Limb (tissue), 2 donors: ENCODE data around the gene OLFM2.
"Not testable (repeated sequence)": the region's sequence is repeated elsewhere in the genome, so short reads cannot be mapped to it uniquely, and the experiment has no call there.

Experiments
- DNase-seq, 2 donors: peaks; one replicate each; pipeline ENCODE4 v3.0.0-alpha.2; 2016; ENCODE audit errors: extremely low spot score in 2 of 2

OLFM2 gene

GRCh38 chr19:9943744-9944143 lies 7.4 kb upstream of the OLFM2 start:
- no peak for DNase-seq

- no peak for DNase-seq
Measured at GRCh38 chr19:9941671-9942070, 5.4 kb upstream of the OLFM2 start.

GRCh38 chr19:9941231-9941630 lies 4.9 kb upstream of the OLFM2 start:
- no peak for DNase-seq

GRCh38 chr19:9940778-9941177 lies 4.5 kb upstream of the OLFM2 start:
- DNase-seq: no peak

GRCh38 chr19:9939301-9939913 lies 3.1 kb upstream of the OLFM2 start:
- no peak for DNase-seq

- DNase-seq: peak in 1 of 2 donors; percentile 70
Measured at GRCh38 chr19:9937001-9937411, 691 bp upstream of the OLFM2 start.

GRCh38 chr19:9935506-9936325 lies 599 bp downstream of the OLFM2 start:
- peak in 1 of 2 donors; percentile 63 for DNase-seq

DNA sequence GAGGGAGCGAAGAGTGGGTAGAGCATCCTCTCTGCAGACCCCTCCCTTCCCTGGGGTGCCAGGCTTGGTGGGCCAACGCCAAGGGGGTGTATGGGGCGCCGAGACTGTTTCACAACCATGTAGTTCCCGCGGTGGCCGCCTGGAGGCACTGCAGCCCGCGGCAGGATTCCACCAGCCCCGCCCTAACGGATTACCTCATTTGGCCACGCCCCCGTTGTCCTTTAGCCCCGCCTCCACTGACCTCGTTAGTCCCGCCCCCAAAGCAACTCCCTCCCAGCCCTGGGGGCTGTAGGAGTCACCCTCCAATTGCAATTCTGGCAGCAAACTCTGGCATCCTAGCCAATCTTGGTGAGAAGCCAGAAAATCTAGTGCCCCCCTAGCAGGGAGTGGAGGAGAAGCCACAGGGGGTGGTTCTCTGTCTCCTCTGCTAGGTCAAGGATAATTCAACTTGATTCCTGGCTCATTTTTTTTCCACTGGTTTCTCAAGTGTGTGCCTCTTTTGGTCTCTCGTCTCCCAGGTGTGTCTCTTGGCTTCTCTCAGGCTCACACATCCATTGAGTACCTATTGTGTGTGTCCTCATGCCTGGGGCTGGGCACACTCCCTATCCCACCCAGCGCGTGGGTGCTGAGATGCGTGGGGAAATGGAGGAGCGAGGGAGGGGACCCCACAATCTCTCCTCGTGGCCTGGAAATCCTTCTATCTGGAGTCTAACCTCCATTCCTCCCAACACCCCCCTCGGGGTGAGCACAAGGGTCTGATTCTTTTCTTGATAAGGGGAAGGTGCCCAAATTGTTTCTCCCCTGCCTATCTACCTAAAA lies 2.0 kb downstream of the OLFM2 start:
- DNase-seq: peak; percentile 68 to 90

- no peak for DNase-seq
Measured at GRCh38 chr19:9932835-9933234, 3.5 kb downstream of the OLFM2 start.

DNA sequence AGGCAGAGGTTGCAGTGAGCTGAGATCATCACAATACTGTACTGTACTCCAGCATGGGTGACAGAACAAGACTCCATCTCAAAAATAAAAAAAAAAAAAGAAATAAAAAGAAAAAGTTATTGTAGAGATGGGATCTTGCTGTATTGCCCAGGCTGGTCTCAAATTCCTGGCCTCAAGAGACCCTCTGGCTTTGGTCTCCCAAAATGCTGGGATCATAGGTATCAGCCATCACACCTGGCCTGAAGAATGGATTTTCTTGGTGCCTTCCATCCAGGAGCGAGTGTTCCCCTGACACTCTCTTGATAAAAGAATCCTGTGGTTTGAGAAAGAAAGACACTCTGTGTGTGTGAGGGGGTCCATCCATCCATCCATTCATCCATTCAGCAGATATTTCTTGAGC lies 4.7 kb downstream of the OLFM2 start:
- no peak for DNase-seq

DNA sequence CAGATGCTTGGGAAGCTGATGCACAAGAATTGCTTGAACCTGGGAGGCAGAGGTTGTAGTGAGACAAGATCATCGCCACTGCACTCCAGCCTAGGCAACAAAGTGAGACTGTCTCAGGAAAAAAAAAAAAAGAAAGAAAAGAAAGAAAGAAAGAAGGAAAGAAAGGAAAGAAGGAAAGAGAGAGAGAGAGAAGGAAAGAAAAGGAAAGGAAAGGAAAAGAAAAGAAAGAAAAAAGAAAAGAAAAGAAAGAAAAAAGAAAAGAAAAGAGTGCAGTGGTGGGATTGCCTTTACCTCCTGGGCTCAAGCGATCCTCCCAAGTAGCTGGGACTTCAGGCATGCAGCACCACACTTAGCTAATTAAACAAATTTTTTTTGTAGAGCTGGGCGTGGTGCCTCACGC lies 12.9 kb downstream of the OLFM2 start:
- DNase-seq: no peak

GRCh38 chr19:9922782-9923379 lies 13.4 kb downstream of the OLFM2 start:
- DNase-seq: not testable (repeated sequence)

DNA sequence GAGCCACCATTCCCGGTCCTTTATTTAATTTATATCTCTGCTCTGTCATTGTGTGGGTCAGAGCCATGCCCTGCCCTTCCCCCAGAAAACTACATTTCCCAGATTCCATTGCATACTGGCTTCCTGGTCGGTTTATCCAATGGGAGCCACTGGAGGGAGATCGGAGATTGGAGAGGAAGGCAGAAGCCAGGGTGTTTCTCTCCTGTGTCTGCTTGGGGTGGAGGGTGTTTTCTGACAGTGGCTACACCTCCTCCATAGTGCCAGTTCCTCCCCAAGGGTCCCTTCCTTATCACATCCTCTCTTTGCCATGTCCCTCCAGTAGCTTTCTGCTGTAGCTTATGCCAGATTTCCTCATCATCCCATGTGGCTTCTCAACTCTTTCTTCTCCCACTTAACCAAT lies 19.0 kb downstream of the OLFM2 start:
- DNase-seq: peak in 1 of 2 donors; percentile 41

GRCh38 chr19:9916719-9917118 lies 19.6 kb downstream of the OLFM2 start:
- DNase-seq: no peak

- DNase-seq: peak; percentile 77 to 86
Measured at GRCh38 chr19:9914315-9915207, 21.8 kb downstream of the OLFM2 start.

DNA sequence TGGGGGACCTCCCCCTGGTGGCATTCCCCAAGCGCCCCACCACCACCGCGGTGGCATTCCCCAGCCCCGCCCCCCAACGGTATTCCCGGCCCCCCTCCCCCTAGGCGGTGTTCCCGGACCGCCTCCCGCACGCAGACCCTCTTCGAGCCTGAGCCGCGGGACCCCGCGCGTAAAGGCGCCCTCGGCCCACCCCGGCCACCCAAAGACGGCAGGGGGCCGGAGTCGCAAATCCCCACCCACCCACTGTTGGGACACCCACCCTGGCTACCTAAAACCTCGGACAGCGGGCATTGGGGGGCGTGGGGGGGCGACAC lies 22.4 kb downstream of the OLFM2 start:
- DNase-seq: no peak

- DNase-seq: peak in 1 of 2 donors; percentile 70
Measured at GRCh38 chr19:9913237-9914000, 22.9 kb downstream of the OLFM2 start.

DNA sequence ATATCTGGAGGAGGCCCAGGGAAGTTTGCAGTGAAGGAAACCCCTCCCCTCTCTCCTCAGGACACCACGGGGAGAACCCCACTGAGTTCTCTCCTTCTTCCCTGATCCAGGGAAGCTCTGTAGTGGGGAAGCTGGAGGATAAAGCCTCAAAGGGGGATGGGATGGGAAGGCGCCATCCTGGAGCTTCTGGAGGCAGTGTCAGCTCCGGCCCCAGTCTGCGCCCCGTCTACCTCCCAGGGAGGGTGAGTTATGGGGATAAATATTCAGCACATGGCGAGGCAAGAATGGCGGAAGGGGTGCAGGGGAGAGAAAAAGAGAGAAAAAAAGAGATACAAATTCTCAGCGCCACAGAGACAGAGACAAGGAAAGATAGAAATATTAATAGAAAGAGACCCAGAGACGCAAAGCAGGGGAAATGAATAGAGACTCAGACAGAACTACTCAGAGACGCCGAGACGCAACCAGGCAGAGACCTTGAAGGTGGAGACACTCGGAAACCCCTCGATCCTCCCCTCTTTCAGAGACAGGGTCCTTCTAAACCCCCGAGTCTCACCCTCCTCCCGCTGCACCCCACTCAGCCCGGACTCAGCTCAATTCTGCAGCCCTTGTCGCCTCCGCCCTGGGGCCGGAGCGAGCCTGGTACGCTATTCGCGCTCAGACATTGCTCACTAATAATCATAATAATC lies 23.6 kb downstream of the OLFM2 start:
- DNase-seq: no peak

- no peak for DNase-seq
Measured at GRCh38 chr19:9911524-9912185, 24.7 kb downstream of the OLFM2 start.
